ENCODE results near the gene RASD2.

RASD2 gene

GRCh38 chr22:35552846-35553245 is 12.2 kb downstream of the RASD2 start:
- TF ChIP-seq, protein P1, sequence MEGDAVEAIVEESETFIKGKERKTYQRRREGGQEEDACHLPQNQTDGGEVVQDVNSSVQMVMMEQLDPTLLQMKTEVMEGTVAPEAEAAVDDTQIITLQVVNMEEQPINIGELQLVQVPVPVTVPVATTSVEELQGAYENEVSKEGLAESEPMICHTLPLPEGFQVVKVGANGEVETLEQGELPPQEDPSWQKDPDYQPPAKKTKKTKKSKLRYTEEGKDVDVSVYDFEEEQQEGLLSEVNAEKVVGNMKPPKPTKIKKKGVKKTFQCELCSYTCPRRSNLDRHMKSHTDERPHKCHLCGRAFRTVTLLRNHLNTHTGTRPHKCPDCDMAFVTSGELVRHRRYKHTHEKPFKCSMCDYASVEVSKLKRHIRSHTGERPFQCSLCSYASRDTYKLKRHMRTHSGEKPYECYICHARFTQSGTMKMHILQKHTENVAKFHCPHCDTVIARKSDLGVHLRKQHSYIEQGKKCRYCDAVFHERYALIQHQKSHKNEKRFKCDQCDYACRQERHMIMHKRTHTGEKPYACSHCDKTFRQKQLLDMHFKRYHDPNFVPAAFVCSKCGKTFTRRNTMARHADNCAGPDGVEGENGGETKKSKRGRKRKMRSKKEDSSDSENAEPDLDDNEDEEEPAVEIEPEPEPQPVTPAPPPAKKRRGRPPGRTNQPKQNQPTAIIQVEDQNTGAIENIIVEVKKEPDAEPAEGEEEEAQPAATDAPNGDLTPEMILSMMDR (conservative IDR thresholded peaks at IDR 0.05; ENCODE audit: control insufficient read depth, insufficient read depth, low read depth, low read length): no peak
- DNase-seq (ENCODE audit: low read depth): no peak
- no peak overlapping the region for H3K4me3 ChIP-seq (ENCODE audit: control insufficient read depth, low read depth, low read length)

DNA sequence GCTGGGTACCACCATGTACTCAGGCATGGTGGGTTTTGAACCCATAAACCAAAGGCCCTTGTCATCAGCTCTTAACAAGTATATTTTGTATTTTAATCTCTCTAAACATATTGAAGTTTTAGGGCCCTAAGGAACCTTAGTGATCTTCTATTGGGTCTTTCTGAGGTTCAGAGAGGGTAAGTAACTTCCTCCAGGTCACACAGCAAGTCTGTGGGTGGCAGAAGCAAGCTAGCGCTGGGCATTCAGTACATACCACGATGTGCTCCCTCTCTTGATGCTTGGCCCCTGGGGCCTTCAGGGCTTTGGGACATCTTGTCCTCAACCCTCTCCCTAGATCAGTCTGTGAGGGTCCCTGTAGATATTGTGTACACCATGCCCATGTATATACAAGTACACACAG is 12.7 kb downstream of the RASD2 start:
- no peak overlapping the region for H3K4me3 ChIP-seq (ENCODE audit: control insufficient read depth, low read depth, low read length)
- TF ChIP-seq, protein P1 (conservative IDR thresholded peaks at IDR 0.05; ENCODE audit: control insufficient read depth, insufficient read depth, low read depth, low read length): no peak
- DNase-seq (ENCODE audit: low read depth): no peak

GRCh38 chr22:35554297-35554845 is 13.7 kb downstream of the RASD2 start:
- TF ChIP-seq, protein P1 (conservative IDR thresholded peaks at IDR 0.05; ENCODE audit: control insufficient read depth, insufficient read depth, low read depth, low read length): no peak
- H3K4me3 ChIP-seq (ENCODE audit: control insufficient read depth, low read depth, low read length): no peak overlapping the region
- DNase-seq (ENCODE audit: low read depth): no peak

- no peak overlapping the region for H3K4me3 ChIP-seq (ENCODE audit: control insufficient read depth, low read depth, low read length)
- TF ChIP-seq, protein P1 (conservative IDR thresholded peaks at IDR 0.05; ENCODE audit: control insufficient read depth, insufficient read depth, low read depth, low read length): no peak
- DNase-seq (ENCODE audit: low read depth): no peak
Observed at GRCh38 chr22:35555483-35555890, 14.9 kb downstream of the RASD2 start.

GRCh38 chr22:35555946-35556547 is 15.4 kb downstream of the RASD2 start:
- TF ChIP-seq, protein P1 (conservative IDR thresholded peaks at IDR 0.05; ENCODE audit: control insufficient read depth, insufficient read depth, low read depth, low read length): no peak
- no peak for DNase-seq (ENCODE audit: low read depth)
- H3K4me3 ChIP-seq (ENCODE audit: control insufficient read depth, low read depth, low read length): no peak overlapping the region

DNA sequence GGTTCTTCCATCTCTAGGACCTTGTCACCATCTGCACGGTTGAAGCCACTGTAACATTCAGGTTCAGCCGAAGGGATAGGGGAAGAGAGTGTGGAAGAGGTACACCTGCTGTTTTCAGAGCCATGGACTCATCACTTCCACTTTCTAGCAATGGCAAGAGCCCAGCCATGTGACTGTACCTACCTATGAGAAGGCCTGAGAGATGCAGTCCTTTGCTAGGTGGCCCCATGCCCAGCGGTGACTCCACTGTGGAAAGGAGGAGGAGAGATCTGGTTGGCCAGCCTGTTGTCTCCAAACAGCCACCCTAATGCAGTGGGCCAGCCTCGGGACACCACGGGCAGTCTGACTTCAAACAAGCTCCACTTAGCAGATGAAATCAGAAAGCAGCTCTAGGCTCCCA is 16.0 kb downstream of the RASD2 start:
- DNase-seq (ENCODE audit: low read depth): no peak
- TF ChIP-seq, protein P1 (conservative IDR thresholded peaks at IDR 0.05; ENCODE audit: control insufficient read depth, insufficient read depth, low read depth, low read length): no peak
- no peak overlapping the region for H3K4me3 ChIP-seq (ENCODE audit: control insufficient read depth, low read depth, low read length)

Data from fibroblast of mammary gland (primary cell).